Fibroblast of lung (primary cell): ENCODE data around the gene TENM4. TPM values are rescaled to one million over a fixed set of nuclear protein-coding genes. Genes with fewer than 3 reads are reported as not detected.
A peak's percentile ranks its signal among the peaks of the same experiment; 100 is the strongest.

Experiments used
- DNase-seq, 2 donors: peaks; one replicate each; pipeline versions ENCODE4 v3.0.0 to v3.0.0-alpha.2; 2010; ENCODE audit warnings: low read depth in 2 of 2
- H2AFZ ChIP-seq: 2 replicates; pipeline ENCODE4 v1.5.1; 2012; ENCODE audit warnings: low read length, control low read depth, inconsistent platforms
- H3K27ac ChIP-seq: 2 replicates; pipeline ENCODE4 v1.5.1; 2011; ENCODE audit warnings: low read length, control low read depth; ENCODE audit not compliant: insufficient read depth
- H3K27me3 ChIP-seq: 2 replicates; pipeline ENCODE4 v1.5.1; 2011; ENCODE audit warnings: mild to moderate bottlenecking, low read length; ENCODE audit not compliant: control insufficient read depth, insufficient read depth
- H3K36me3 ChIP-seq: 2 replicates; pipeline ENCODE4 v1.5.1; 2011; ENCODE audit warnings: low read length; ENCODE audit not compliant: control insufficient read depth, insufficient read depth
- H3K4me1 ChIP-seq: 2 replicates; pipeline ENCODE4 v1.5.1; 2011; ENCODE audit warnings: low read length; ENCODE audit not compliant: control insufficient read depth, insufficient read depth; ENCODE audit errors: extremely low read depth
- H3K4me2 ChIP-seq: 2 replicates; pipeline ENCODE4 v1.5.1; 2011; ENCODE audit warnings: low read length, control low read depth; ENCODE audit not compliant: insufficient read depth; ENCODE audit errors: extremely low read depth
- H3K4me3 ChIP-seq, 4 experiments: fragments of 200-600 bp in 1 of 4; sonication (generic) in 1 of 4; replicated peaks in 1 of 4; 2 replicates each; pipeline ENCODE4 v1.5.1; 2011 to 2016; ENCODE audit warnings: low read length in 4 of 4, low read depth in 3 of 4, mild to moderate bottlenecking in 3 of 4, control low read depth in 2 of 4, inconsistent platforms in 1 of 4, mixed read lengths in 1 of 4; ENCODE audit not compliant: insufficient read depth in 1 of 4; ENCODE audit errors: control extremely low read depth in 1 of 4
- H3K79me2 ChIP-seq: 2 replicates; pipeline ENCODE4 v1.5.1; 2012; ENCODE audit warnings: mild to moderate bottlenecking, low read length, inconsistent platforms; ENCODE audit not compliant: control insufficient read depth, insufficient read depth
- H3K9ac ChIP-seq: 2 replicates; pipeline ENCODE4 v1.5.1; 2011; ENCODE audit warnings: mild to moderate bottlenecking, low read length, control low read depth; ENCODE audit not compliant: insufficient read depth
- H3K9me3 ChIP-seq: 2 replicates; pipeline ENCODE4 v1.5.1; 2012; ENCODE audit warnings: low read depth, low read length; ENCODE audit not compliant: control insufficient read depth, insufficient read depth
- H4K20me1 ChIP-seq: 2 replicates; pipeline ENCODE4 v1.5.1; 2011; ENCODE audit warnings: low read length; ENCODE audit not compliant: control insufficient read depth, insufficient read depth; ENCODE audit errors: extremely low read depth
- CTCF ChIP-seq, 2 donors: IDR thresholded peaks in 1 of 2; conservative IDR thresholded peaks in 1 of 2; 1 replicate in 1 of 2; 2 replicates in 1 of 2; pipeline ENCODE4 v1.5.1; 2011 to 2012; ENCODE audit warnings: low read length in 2 of 2, control low read depth in 1 of 2, inconsistent platforms in 1 of 2, low read depth in 1 of 2, mild to moderate bottlenecking in 1 of 2
- EZH2 ChIP-seq: IDR thresholded peaks from 2 replicates; pipeline ENCODE4 v1.5.1; 2012; ENCODE audit warnings: low read length, control low read depth, mild to moderate bottlenecking; ENCODE audit errors: missing control alignments
- polyA plus RNA-seq, 2 donors: library from polyadenylated mRNA; depleted of rRNA in 1 of 2; stranded (reverse) in 1 of 2; unstranded in 1 of 2; fragments of >200 nt; gene quantifications; 2 replicates each; pipeline ENCODE4 v1.2.1, GENCODE V29; 2011 to 2012; ENCODE audit warnings: missing spikeins in 1 of 2
- total RNA-seq: library from RNA; depleted of rRNA; stranded (reverse); fragments of >200 nt; gene quantifications from 2 replicates; pipeline ENCODE4 v1.2.1, GENCODE V29; 2014

Gene TENM4
- total and polyA plus RNA-seq, 2 donors (not counting 1 experiment from before 2014, with no cell fraction given), result 4.6 to 48.4 TPM

GRCh38 chr11:78784321-78785061 lies 656.3 kb downstream of the TENM4 start:
- H3K4me2 ChIP-seq, result peak overlapping the region; percentile 59

GRCh38 chr11:78783846-78784245 lies 657.0 kb downstream of the TENM4 start:
- DNase-seq, result no peak

More at GRCh38 chr11:78784321-78785061, 656.3 kb downstream of the TENM4 start:
- peak; percentile 79 to 86 for DNase-seq
- Histone ChIP-seq H3K79me2 (no peaks in the 10 kb centered on the region), H3K27me3 (no peaks in the 10 kb centered on the region), H3K4me1 (peaks cover 26% of the 10 kb centered on the region), H3K4me3 (no peak overlapping the region), H3K36me3 (no peaks in the 10 kb centered on the region), H3K27ac (peak overlapping the region; percentile 67), H2AFZ (no peak overlapping the region), H3K9ac (no peak overlapping the region), H3K9me3 (no peaks in the 10 kb centered on the region), H4K20me1 (no peaks in the 10 kb centered on the region)
- TF ChIP-seq CTCF (conservative IDR thresholded peaks at IDR 0.05 in 1 of 2, IDR thresholded peaks at IDR 0.05 in 1 of 2; ENCODE audit: low read depth in 1 of 2, low read length in 2 of 2), result no peak
- no peak for TF ChIP-seq EZH2

GRCh38 chr11:78783301-78783700 lies 657.5 kb downstream of the TENM4 start:
- Histone ChIP-seq H4K20me1 (no peaks in the 10 kb centered on the region), H3K27ac (no peak overlapping the region), H3K79me2 (no peaks in the 10 kb centered on the region), H3K9ac (no peak overlapping the region), H3K4me3 (no peak overlapping the region), H3K36me3 (no peaks in the 10 kb centered on the region), H3K4me2 (no peak overlapping the region), H3K4me1 (peaks cover 24% of the 10 kb centered on the region), H3K27me3 (no peaks in the 10 kb centered on the region), H2AFZ (no peak overlapping the region), H3K9me3 (no peaks in the 10 kb centered on the region)
- peak in 1 of 2 donors; percentile 9 for DNase-seq
- TF ChIP-seq EZH2 (no peak), CTCF (conservative IDR thresholded peaks at IDR 0.05 in 1 of 2, IDR thresholded peaks at IDR 0.05 in 1 of 2; ENCODE audit: low read depth in 1 of 2, low read length in 2 of 2) (no peak)

More at GRCh38 chr11:78783846-78784245, 657.0 kb downstream of the TENM4 start:
- Histone ChIP-seq H3K27ac (no peak overlapping the region), H4K20me1 (no peaks in the 10 kb centered on the region), H3K4me2 (no peak overlapping the region), H3K4me3 (no peak overlapping the region), H3K79me2 (no peaks in the 10 kb centered on the region), H3K27me3 (no peaks in the 10 kb centered on the region), H3K9me3 (no peaks in the 10 kb centered on the region), H3K4me1 (peaks cover 26% of the 10 kb centered on the region), H3K9ac (no peak overlapping the region), H2AFZ (no peak overlapping the region), H3K36me3 (no peaks in the 10 kb centered on the region)
- no peak for TF ChIP-seq CTCF (conservative IDR thresholded peaks at IDR 0.05 in 1 of 2, IDR thresholded peaks at IDR 0.05 in 1 of 2; ENCODE audit: low read depth in 1 of 2, low read length in 2 of 2)
- no peak for TF ChIP-seq EZH2
